Mucosa of descending colon (tissue), 3 donors: ENCODE data around the gene VSTM2B. TPM values are rescaled to one million over a fixed set of nuclear protein-coding genes. Genes with fewer than 3 reads are reported as not detected.

Source experiments
- ATAC-seq: fragments of 200-7000 bp; cut with Tn5 transposase; one replicate; pipeline ENCODE4 v1.9.1; 2020; ENCODE audit warnings: mild to moderate bottlenecking, moderate library complexity
- DNase-seq, 3 donors: peaks; one replicate each; pipeline ENCODE4 v3.0.0-alpha.2; 2020
- H3K36me3 ChIP-seq: fragments of 200-600 bp; one replicate; pipeline ENCODE4 v1.8.0; 2021; ENCODE audit warnings: low read depth, mild to moderate bottlenecking
- H3K4me1 ChIP-seq: fragments of 200-600 bp; one replicate; pipeline ENCODE4 v1.8.0; 2021; ENCODE audit warnings: low read depth, mild to moderate bottlenecking
- H3K4me3 ChIP-seq: fragments of 200-600 bp; one replicate; pipeline ENCODE4 v1.8.0; 2021; ENCODE audit warnings: mild to moderate bottlenecking
- H3K9me3 ChIP-seq: fragments of 200-600 bp; one replicate; pipeline ENCODE4 v1.8.0; 2021; ENCODE audit warnings: mild to moderate bottlenecking
- CTCF ChIP-seq: fragments of 200-600 bp; IDR thresholded peaks from one replicate; pipeline ENCODE4 v1.8.0; 2022; ENCODE audit warnings: antibody characterized with exemption, mild to moderate bottlenecking
- intact Hi-C, 2 donors: fragments of 100-400 bp; cut with DNase I in 1 of 2; cut with micrococcal nuclease in 1 of 2; formaldehyde crosslinking; loops; one replicate each; pipeline versions ENCODE4 v1.11.0 to v1.11.1; 2022; cut with DNase I, micrococcal nuclease
- total RNA-seq, 3 donors: library from RNA; stranded (reverse); fragmentation: NEBNext Ultra II Directional in 2 of 3; extraction: Animal tissue kit (Norgen Biotek cat#: 25700) in 2 of 3; gene quantifications; one replicate each; pipeline versions ENCODE4 v1.2.1 to v1.2.4, GENCODE V29; 2021 to 2023
- donor health status: DM: no; HTN: no; CAD: no; lungs with moderate emphysema.
- donor health status: DM: no; HTN: no; CAD: no.
- donor health status: DM: no; HTN: yes; CAD: no.

Gene VSTM2B
- total RNA-seq, 3 donors from 2014 or later = 0.32 TPM; not detected in 2

GRCh38 chr19:29559743-29560142, 33.9 kb downstream of the VSTM2B start:
- Histone ChIP-seq H3K36me3 (no peaks in the 10 kb centered on the region), H3K9me3 (peaks cover 16% of the 10 kb centered on the region), H3K4me3 (no peak overlapping the region), H3K4me1 (no peaks in the 10 kb centered on the region)
- no peak for TF ChIP-seq CTCF
- DNase-seq (no peak), ATAC-seq (no peak)
- intact Hi-C loops = no loop called here

DNA sequence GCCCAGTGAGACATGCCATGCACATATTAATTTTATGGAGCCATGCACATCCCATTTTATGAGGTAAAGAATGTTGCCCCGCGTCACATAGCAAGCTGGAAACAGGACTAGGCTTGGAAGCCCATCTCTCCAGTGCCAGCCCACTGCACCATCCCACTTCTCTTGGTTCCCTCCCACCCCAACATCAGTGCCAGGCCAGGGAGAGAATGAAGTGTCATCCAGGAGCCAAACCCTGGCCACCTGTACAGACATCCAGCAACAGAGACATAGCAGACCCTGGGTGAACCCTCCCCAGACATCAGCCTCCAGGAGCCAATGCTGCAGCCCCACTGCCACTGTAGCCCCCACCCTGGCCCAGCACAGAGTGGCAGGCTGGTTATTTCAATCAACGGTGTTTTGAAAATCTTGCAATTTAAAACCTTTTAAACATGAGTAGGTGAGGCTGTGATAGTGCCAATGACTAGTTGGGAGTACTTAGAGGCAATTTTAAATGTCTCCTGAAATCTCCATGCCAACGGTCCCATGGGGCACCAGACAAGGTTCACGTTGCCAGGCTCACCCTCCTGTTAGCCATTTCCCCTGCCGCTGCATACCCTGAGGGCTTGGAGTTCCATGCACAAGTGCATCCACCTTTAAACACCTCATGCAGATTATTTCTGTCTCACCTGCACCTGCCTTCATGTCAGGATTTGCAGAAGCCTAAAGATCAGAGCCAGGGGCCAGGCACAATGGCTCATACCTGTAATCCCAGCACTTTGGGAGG, 34.7 kb downstream of the VSTM2B start:
- DNase-seq (no peak), ATAC-seq (no peak)
- peaks cover 16% of the 10 kb centered on the region for H3K9me3 ChIP-seq
- intact Hi-C loops = no loop called here
- H3K4me3 ChIP-seq = no peak overlapping the region
- no peak for TF ChIP-seq CTCF
- no peaks in the 10 kb centered on the region for H3K36me3 ChIP-seq
- H3K4me1 ChIP-seq = no peaks in the 10 kb centered on the region

DNA sequence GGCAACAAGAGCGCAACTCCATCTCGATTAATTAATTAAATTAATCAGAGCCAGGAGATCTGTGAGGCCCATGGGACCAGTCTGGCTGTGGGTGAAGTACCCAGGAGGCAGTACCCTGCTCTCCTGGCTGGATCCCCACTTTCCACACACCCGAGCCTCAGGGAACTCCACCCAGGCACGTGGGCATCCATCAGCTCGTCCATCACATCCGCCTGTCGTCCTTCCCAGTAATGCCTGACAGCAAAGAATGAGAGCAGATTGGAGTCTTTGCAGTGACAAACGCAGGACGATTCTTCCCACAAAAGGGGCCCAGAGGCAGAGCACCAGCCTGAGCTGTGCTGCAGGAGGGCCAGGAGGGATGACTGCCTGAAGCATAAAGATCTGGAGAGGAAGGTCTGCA, 35.8 kb downstream of the VSTM2B start:
- no peaks in the 10 kb centered on the region for H3K36me3 ChIP-seq
- intact Hi-C loops = no loop called here
- peaks cover 16% of the 10 kb centered on the region for H3K9me3 ChIP-seq
- DNase-seq (no peak), ATAC-seq (no peak)
- no peak for TF ChIP-seq CTCF
- H3K4me3 ChIP-seq = no peak overlapping the region
- H3K4me1 ChIP-seq = no peaks in the 10 kb centered on the region

DNA sequence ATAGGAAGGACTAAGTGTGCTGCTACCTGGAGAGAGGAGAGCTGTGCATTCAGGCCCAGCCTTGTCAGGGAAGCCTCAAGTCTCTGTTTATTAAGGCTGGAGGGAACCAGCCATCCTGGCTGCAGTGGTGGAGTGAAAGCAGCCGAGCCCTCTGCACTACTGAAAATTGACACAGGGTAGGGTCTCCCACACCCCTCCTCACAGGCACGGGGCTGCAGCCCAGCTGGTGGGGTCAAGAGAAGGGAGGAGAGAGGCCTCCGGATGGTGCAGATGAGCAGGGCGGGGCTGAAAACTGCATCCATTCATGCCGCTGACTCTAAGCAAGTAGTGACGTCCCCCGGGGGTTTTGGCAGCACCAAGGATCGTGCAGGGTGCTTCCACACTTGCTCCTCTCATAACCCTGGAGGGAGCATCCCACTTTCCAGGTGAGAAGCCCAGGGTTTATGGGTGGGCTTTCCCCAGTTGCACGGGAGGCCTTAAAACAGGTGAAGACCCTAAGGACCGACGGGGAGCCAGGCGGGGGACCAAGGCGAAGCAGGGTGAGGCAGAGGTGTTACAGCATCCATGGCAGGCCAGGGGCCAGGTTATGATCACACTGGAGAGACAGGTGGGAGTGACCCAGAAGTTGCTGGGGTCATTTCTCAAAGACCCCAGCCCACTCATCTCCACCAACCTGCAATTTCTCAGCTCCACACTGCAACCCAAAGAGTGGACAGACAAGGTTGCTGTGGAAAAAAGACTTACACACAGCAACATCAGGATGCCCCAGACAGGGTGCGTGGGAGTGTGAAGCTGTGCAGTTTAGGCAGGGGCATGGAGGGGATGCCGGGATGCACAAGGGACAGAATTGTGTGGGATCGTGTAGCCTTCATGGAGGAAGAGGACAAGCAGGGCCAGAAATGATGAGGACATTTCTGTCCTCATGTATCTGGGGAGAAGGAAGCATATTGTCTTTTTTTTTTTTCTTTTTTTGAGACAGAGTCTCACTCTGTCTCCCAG, 36.8 kb downstream of the VSTM2B start:
- DNase-seq (no peak), ATAC-seq (no peak)
- Histone ChIP-seq H3K4me3 (no peak overlapping the region), H3K9me3 (peaks cover 16% of the 10 kb centered on the region), H3K4me1 (no peaks in the 10 kb centered on the region), H3K36me3 (no peaks in the 10 kb centered on the region)
- intact Hi-C loops = no loop called here
- TF ChIP-seq CTCF = no peak

GRCh38 chr19:29563486-29564101, 37.8 kb downstream of the VSTM2B start:
- ATAC-seq (no peak), DNase-seq (no peak)
- Histone ChIP-seq H3K4me1 (no peaks in the 10 kb centered on the region), H3K9me3 (peaks cover 10% of the 10 kb centered on the region), H3K36me3 (no peaks in the 10 kb centered on the region), H3K4me3 (no peak overlapping the region)
- no peak for TF ChIP-seq CTCF
- intact Hi-C loops = no loop called here
